Fibroblast of lung (primary cell): ENCODE measurements around the gene DMXL1. TPM values are rescaled to one million over a fixed set of nuclear protein-coding genes. Genes with fewer than 3 reads are reported as not detected.
A peak's percentile ranks its signal among the peaks of the same experiment; 100 is the strongest.

Experiments used
- DNase-seq, 2 donors: peaks; one replicate each; pipeline versions ENCODE4 v3.0.0 to v3.0.0-alpha.2; 2010; ENCODE audit warnings: low read depth in 2 of 2
- H2AFZ ChIP-seq: 2 replicates; pipeline ENCODE4 v1.5.1; 2012; ENCODE audit warnings: low read length, control low read depth, inconsistent platforms
- H3K27ac ChIP-seq: 2 replicates; pipeline ENCODE4 v1.5.1; 2011; ENCODE audit warnings: low read length, control low read depth; ENCODE audit not compliant: insufficient read depth
- H3K27me3 ChIP-seq: 2 replicates; pipeline ENCODE4 v1.5.1; 2011; ENCODE audit warnings: mild to moderate bottlenecking, low read length; ENCODE audit not compliant: control insufficient read depth, insufficient read depth
- H3K36me3 ChIP-seq: 2 replicates; pipeline ENCODE4 v1.5.1; 2011; ENCODE audit warnings: low read length; ENCODE audit not compliant: control insufficient read depth, insufficient read depth
- H3K4me1 ChIP-seq: 2 replicates; pipeline ENCODE4 v1.5.1; 2011; ENCODE audit warnings: low read length; ENCODE audit not compliant: control insufficient read depth, insufficient read depth; ENCODE audit errors: extremely low read depth
- H3K4me2 ChIP-seq: 2 replicates; pipeline ENCODE4 v1.5.1; 2011; ENCODE audit warnings: low read length, control low read depth; ENCODE audit not compliant: insufficient read depth; ENCODE audit errors: extremely low read depth
- H3K4me3 ChIP-seq, 4 experiments: fragments of 200-600 bp in 1 of 4; sonication (generic) in 1 of 4; replicated peaks in 1 of 4; 2 replicates each; pipeline ENCODE4 v1.5.1; 2011 to 2016; ENCODE audit warnings: low read length in 4 of 4, low read depth in 3 of 4, mild to moderate bottlenecking in 3 of 4, control low read depth in 2 of 4, inconsistent platforms in 1 of 4, mixed read lengths in 1 of 4; ENCODE audit not compliant: insufficient read depth in 1 of 4; ENCODE audit errors: control extremely low read depth in 1 of 4
- H3K79me2 ChIP-seq: 2 replicates; pipeline ENCODE4 v1.5.1; 2012; ENCODE audit warnings: mild to moderate bottlenecking, low read length, inconsistent platforms; ENCODE audit not compliant: control insufficient read depth, insufficient read depth
- H3K9ac ChIP-seq: 2 replicates; pipeline ENCODE4 v1.5.1; 2011; ENCODE audit warnings: mild to moderate bottlenecking, low read length, control low read depth; ENCODE audit not compliant: insufficient read depth
- H3K9me3 ChIP-seq: 2 replicates; pipeline ENCODE4 v1.5.1; 2012; ENCODE audit warnings: low read depth, low read length; ENCODE audit not compliant: control insufficient read depth, insufficient read depth
- H4K20me1 ChIP-seq: 2 replicates; pipeline ENCODE4 v1.5.1; 2011; ENCODE audit warnings: low read length; ENCODE audit not compliant: control insufficient read depth, insufficient read depth; ENCODE audit errors: extremely low read depth
- CTCF ChIP-seq, 2 donors: IDR thresholded peaks in 1 of 2; conservative IDR thresholded peaks in 1 of 2; 1 replicate in 1 of 2; 2 replicates in 1 of 2; pipeline ENCODE4 v1.5.1; 2011 to 2012; ENCODE audit warnings: low read length in 2 of 2, control low read depth in 1 of 2, inconsistent platforms in 1 of 2, low read depth in 1 of 2, mild to moderate bottlenecking in 1 of 2
- EZH2 ChIP-seq: IDR thresholded peaks from 2 replicates; pipeline ENCODE4 v1.5.1; 2012; ENCODE audit warnings: low read length, control low read depth, mild to moderate bottlenecking; ENCODE audit errors: missing control alignments
- polyA plus RNA-seq, 2 donors: library from polyadenylated mRNA; depleted of rRNA in 1 of 2; stranded (reverse) in 1 of 2; unstranded in 1 of 2; fragments of >200 nt; gene quantifications; 2 replicates each; pipeline ENCODE4 v1.2.1, GENCODE V29; 2011 to 2012; ENCODE audit warnings: missing spikeins in 1 of 2
- total RNA-seq: library from RNA; depleted of rRNA; stranded (reverse); fragments of >200 nt; gene quantifications from 2 replicates; pipeline ENCODE4 v1.2.1, GENCODE V29; 2014

Gene DMXL1
- total and polyA plus RNA-seq, 2 donors (not counting 1 experiment from before 2014, with no cell fraction given), result 21.1 to 59.5 TPM

- Histone ChIP-seq H3K4me2 (no peak overlapping the region), H3K79me2 (no peaks in the 10 kb centered on the region), H3K4me3 (no peak overlapping the region), H3K27ac (no peak overlapping the region), H3K27me3 (no peaks in the 10 kb centered on the region), H4K20me1 (no peaks in the 10 kb centered on the region), H3K9ac (no peak overlapping the region), H2AFZ (no peak overlapping the region), H3K36me3 (no peaks in the 10 kb centered on the region), H3K4me1 (no peaks in the 10 kb centered on the region), H3K9me3 (no peaks in the 10 kb centered on the region)
- TF ChIP-seq EZH2 (no peak), CTCF (conservative IDR thresholded peaks at IDR 0.05 in 1 of 2, IDR thresholded peaks at IDR 0.05 in 1 of 2; ENCODE audit: low read depth in 1 of 2, low read length in 2 of 2) (no peak)
- DNase-seq, result no peak
These were observed 37.8 kb upstream of the DMXL1 start for GRCh38 chr5:119033135-119033534.

GRCh38 chr5:119036101-119036762, 34.7 kb upstream of the DMXL1 start:
- no peak overlapping the region for H3K9ac ChIP-seq
- no peak overlapping the region for H3K4me2 ChIP-seq
- H3K27me3 ChIP-seq, result no peaks in the 10 kb centered on the region
- no peak overlapping the region for H3K4me3 ChIP-seq
- no peaks in the 10 kb centered on the region for H3K9me3 ChIP-seq
- no peak overlapping the region for H2AFZ ChIP-seq
- no peak for TF ChIP-seq EZH2
- no peak for TF ChIP-seq CTCF (conservative IDR thresholded peaks at IDR 0.05 in 1 of 2, IDR thresholded peaks at IDR 0.05 in 1 of 2; ENCODE audit: low read depth in 1 of 2, low read length in 2 of 2)
- H3K36me3 ChIP-seq, result no peaks in the 10 kb centered on the region
- no peaks in the 10 kb centered on the region for H3K4me1 ChIP-seq
- peak; percentile 61 to 85 for DNase-seq
- H3K79me2 ChIP-seq, result no peaks in the 10 kb centered on the region
- H4K20me1 ChIP-seq, result no peaks in the 10 kb centered on the region
- no peak overlapping the region for H3K27ac ChIP-seq

GRCh38 chr5:119037496-119038215, 33.2 kb upstream of the DMXL1 start:
- Histone ChIP-seq H4K20me1 (no peaks in the 10 kb centered on the region), H3K27me3 (no peaks in the 10 kb centered on the region), H3K4me1 (no peaks in the 10 kb centered on the region), H3K27ac (no peak overlapping the region), H2AFZ (no peak overlapping the region), H3K36me3 (no peaks in the 10 kb centered on the region), H3K9me3 (no peaks in the 10 kb centered on the region), H3K4me3 (no peak overlapping the region), H3K9ac (no peak overlapping the region), H3K4me2 (no peak overlapping the region), H3K79me2 (no peaks in the 10 kb centered on the region)
- TF ChIP-seq CTCF (conservative IDR thresholded peaks at IDR 0.05 in 1 of 2, IDR thresholded peaks at IDR 0.05 in 1 of 2; ENCODE audit: low read depth in 1 of 2, low read length in 2 of 2) (no peak), EZH2 (no peak)
- peak; percentile 22 to 67 for DNase-seq
